HepG2 (cell line): ENCODE results near the gene CDT1. TPM values are rescaled to one million over a fixed set of nuclear protein-coding genes. Genes with fewer than 3 reads are reported as not detected.

ENCODE experiments used
- AGO1 ChIP-seq: fragments of 200-400 bp; formaldehyde crosslinking; IDR thresholded peaks from 2 replicates; pipeline ENCODE4 v1.6.1; 2017; ENCODE audit warnings: mild to moderate bottlenecking, low read depth, low read length, moderate library complexity; ENCODE audit not compliant: poor library complexity, severe bottlenecking
- AHR ChIP-seq: IDR thresholded peaks from 2 replicates; pipeline ENCODE4 v1.6.1; 2018; ENCODE audit warnings: missing genetic modification reagents, missing compliant biosample characterization
- AKAP8 ChIP-seq: sonication (generic); formaldehyde crosslinking; IDR thresholded peaks from 2 replicates; pipeline ENCODE4 v1.5.1; 2020; ENCODE audit warnings: mild to moderate bottlenecking, missing genetic modification reagents
- EP300 ChIP-seq, 3 experiments: sonication (generic) in 1 of 3; formaldehyde crosslinking in 1 of 3; IDR thresholded peaks; 2 replicates each; pipeline versions ENCODE4 v1.5.1 to v1.6.1; 2011 to 2020; ENCODE audit warnings: low read depth in 2 of 3, low read length in 2 of 3, borderline replicate concordance in 1 of 3, improper control_type of control experiment in 1 of 3, mild to moderate bottlenecking in 1 of 3, missing genetic modification reagents in 1 of 3, moderate library complexity in 1 of 3
- ETV6 ChIP-seq: sonication (generic); formaldehyde crosslinking; conservative IDR thresholded peaks from 2 replicates; pipeline ENCODE4 v1.4.0; 2020; ENCODE audit warnings: missing genetic modification reagents
- IRF2 ChIP-seq: IDR thresholded peaks from 2 replicates; pipeline ENCODE4 v1.6.1; 2018; ENCODE audit warnings: missing genetic modification reagents, missing compliant biosample characterization
- KAT2B ChIP-seq: fragments of 150-350 bp; IDR thresholded peaks from 2 replicates; pipeline ENCODE4 v1.6.1; 2014; ENCODE audit warnings: low read depth, low read length, borderline replicate concordance
- MTA1 ChIP-seq: sonication (generic); formaldehyde crosslinking; IDR thresholded peaks from 2 replicates; pipeline ENCODE4 v1.4.0; 2020; ENCODE audit warnings: missing genetic modification reagents, mild to moderate bottlenecking, borderline replicate concordance
- PAX8 ChIP-seq: sonication (generic); formaldehyde crosslinking; IDR thresholded peaks from 2 replicates; pipeline ENCODE4 v1.8.0; 2022; ENCODE audit warnings: mild to moderate bottlenecking, missing genetic modification reagents, borderline replicate concordance
- SP140L ChIP-seq: sonication (generic); formaldehyde crosslinking; IDR thresholded peaks from 2 replicates; pipeline ENCODE4 v1.4.0; 2020; ENCODE audit warnings: missing genetic modification reagents, borderline replicate concordance
- STAT6 ChIP-seq: sonication (generic); formaldehyde crosslinking; IDR thresholded peaks from 2 replicates; pipeline ENCODE4 v1.4.0; 2020; ENCODE audit warnings: missing genetic modification reagents, mild to moderate bottlenecking, borderline replicate concordance
- TARDBP ChIP-seq: sonication (generic); formaldehyde crosslinking; IDR thresholded peaks from 2 replicates; pipeline ENCODE4 v1.8.0; 2022; ENCODE audit warnings: mild to moderate bottlenecking, missing genetic modification reagents
- ZNF142 ChIP-seq: sonication (generic); formaldehyde crosslinking; IDR thresholded peaks from 2 replicates; pipeline ENCODE4 v1.4.0; 2020; ENCODE audit warnings: missing genetic modification reagents
- ZNF235 ChIP-seq: sonication (generic); formaldehyde crosslinking; IDR thresholded peaks from 2 replicates; pipeline ENCODE4 v1.8.1; 2023; ENCODE audit warnings: mild to moderate bottlenecking, missing genetic modification reagents, borderline replicate concordance
- ZNF24 ChIP-seq: fragments of 450-650 bp; IDR thresholded peaks from 2 replicates; pipeline ENCODE4 v1.6.1; 2017; ENCODE audit warnings: antibody characterized with exemption, mild to moderate bottlenecking
- ZNF501 ChIP-seq: sonication (generic); formaldehyde crosslinking; IDR thresholded peaks from 2 replicates; pipeline ENCODE4 v1.5.1; 2020; ENCODE audit warnings: mild to moderate bottlenecking, moderate library complexity, missing genetic modification reagents
- ZNF558 ChIP-seq: sonication (generic); formaldehyde crosslinking; IDR thresholded peaks from 2 replicates; pipeline ENCODE4 v1.9.0; 2022; ENCODE audit warnings: mild to moderate bottlenecking, missing genetic modification reagents, borderline replicate concordance
- ZNF724P ChIP-seq: sonication (generic); formaldehyde crosslinking; IDR thresholded peaks from 2 replicates; pipeline ENCODE4 v1.8.0; 2022; ENCODE audit warnings: missing genetic modification reagents, borderline replicate concordance
- ZNF749 ChIP-seq: sonication (generic); formaldehyde crosslinking; IDR thresholded peaks from 2 replicates; pipeline ENCODE4 v1.8.0; 2022; ENCODE audit warnings: mild to moderate bottlenecking, missing genetic modification reagents, moderate library complexity, borderline replicate concordance
- ZNF788 ChIP-seq: sonication (generic); formaldehyde crosslinking; IDR thresholded peaks from 2 replicates; pipeline ENCODE4 v1.5.0; 2020; ENCODE audit warnings: mild to moderate bottlenecking, missing genetic modification reagents, borderline replicate concordance
- polyA plus RNA-seq, 8 experiments: library from polyadenylated mRNA; depleted of rRNA in 3 of 8; stranded (reverse) in 7 of 8; unstranded in 1 of 8; fragments of >200 nt; fragmentation: Illumina TruSeq in 4 of 8; extraction: Trizol in 4 of 8; gene quantifications; 2 replicates each; pipeline versions ENCODE4 v1.2.1 to v1.2.3, GENCODE V29; 2011 to 2016; ENCODE audit warnings: low read depth in 4 of 8, missing spikeins in 1 of 8, mixed read lengths in 1 of 8; ENCODE audit not compliant: insufficient read depth in 1 of 8
- total RNA-seq, 5 experiments: library from RNA; depleted of rRNA; stranded (reverse); fragments of >200 nt; fragmentation: Illumina TruSeq; extraction: Trizol; gene quantifications; 2 replicates each; pipeline ENCODE4 v1.2.3, GENCODE V29; 2016; ENCODE audit warnings: low read depth in 1 of 5

The CDT1 gene
- total and polyA plus RNA-seq, 2 of the 13 experiments (the other 11 are each of a cell fraction or from before 2014, with no cell fraction given) = 23.1 to 23.8 TPM

GRCh38 chr16:88803264-88803987 lies at the start of gene CDT1 (continued):
- TF ChIP-seq IRF2 (CRISPR knock-in tag) (no peak; the same call in 1 of the 2 replicates), ZNF788 (CRISPR knock-in tag) (no peak; the same call in 1 of the 2 replicates), AHR (0 out of 2 replicates have a peak, but pooled peaks have one; percentile 40), ZNF749 (CRISPR knock-in tag) (peak; percentile 74; the same call in 1 of the 2 replicates), AKAP8 (CRISPR knock-in tag) (peak; percentile 82), ZNF558 (CRISPR knock-in tag) (peak; percentile 93; the same call in 1 of the 2 replicates), ZNF24 (no peak), ZNF724P (peak; percentile 65; the same call in 1 of the 2 replicates), SP140L (no peak), KAT2B (no peak), ZNF235 (CRISPR knock-in tag) (peak; percentile 93; the same call in 1 of the 2 replicates), STAT6 (CRISPR knock-in tag) (no peak), TARDBP (no peak), EP300 (IDR thresholded peaks at IDR 0.05; ENCODE audit: low read depth in 2 of 2, low read length in 2 of 2) (peak in 1 of 2 experiments; percentile 41; a peak in 1 of 4 replicates), EP300 (CRISPR knock-in tag; IDR thresholded peaks at IDR 0.05; ENCODE audit: borderline replicate concordance) (no peak), ZNF501 (peak; percentile 86), ZNF142 (CRISPR knock-in tag) (peak; percentile 47), PAX8 (0 out of 2 replicates have a peak, but pooled peaks have one; percentile 82), MTA1 (CRISPR knock-in tag) (peak; percentile 90; the same call in 1 of the 2 replicates), AGO1 (no peak), ETV6 (CRISPR knock-in tag) (0 out of 2 replicates have a peak, but pooled peaks have one; percentile 80)
